IPS-15b (cell line): ENCODE data around the gene TUBA3D.
"Not testable (repeated sequence)": the region's sequence is repeated elsewhere in the genome, so short reads cannot be mapped to it uniquely, and the experiment has no call there.

Experiments
- H3K27me3 ChIP-seq: one replicate; pipeline ENCODE4 v1.6.1; 2013; ENCODE audit warnings: low read length; ENCODE audit not compliant: control insufficient read depth, insufficient read depth
- H3K36me3 ChIP-seq: one replicate; pipeline ENCODE4 v1.6.1; 2013; ENCODE audit warnings: low read length; ENCODE audit not compliant: control insufficient read depth, insufficient read depth
- H3K4me1 ChIP-seq: one replicate; pipeline ENCODE4 v1.6.1; 2013; ENCODE audit warnings: mild to moderate bottlenecking, low read length; ENCODE audit not compliant: control insufficient read depth, insufficient read depth
- H3K4me3 ChIP-seq: one replicate; pipeline ENCODE4 v1.5.1; 2013; ENCODE audit warnings: low read depth, low read length
- H3K9ac ChIP-seq: one replicate; pipeline ENCODE4 v1.6.1; 2013; ENCODE audit warnings: low read depth, mild to moderate bottlenecking, low read length
- H3K9me3 ChIP-seq: one replicate; pipeline ENCODE4 v1.6.1; 2013; ENCODE audit warnings: mild to moderate bottlenecking, low read length; ENCODE audit not compliant: control insufficient read depth, insufficient read depth

Gene TUBA3D

DNA sequence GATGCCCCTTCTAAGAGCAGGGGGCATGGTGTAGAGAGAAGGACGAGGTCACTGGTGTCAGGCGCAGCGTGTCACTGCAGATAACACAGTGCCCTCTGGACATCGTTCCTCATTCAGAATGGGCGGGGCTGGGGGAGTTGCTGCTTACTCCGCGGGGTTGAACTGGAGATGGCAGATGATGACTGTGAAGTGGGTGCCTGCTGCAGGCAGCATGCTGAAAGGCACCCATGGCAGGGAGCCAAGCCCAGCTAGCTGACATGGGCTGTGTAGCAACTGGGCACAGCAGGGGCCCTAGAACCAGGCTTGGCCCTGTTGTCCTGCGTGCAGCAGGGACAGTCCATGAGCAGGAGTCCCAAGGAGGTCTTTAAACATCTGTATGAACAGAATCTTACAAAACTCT is 4.3 kb upstream of the TUBA3D start:
- not testable (repeated sequence) for H3K4me3 ChIP-seq, H3K4me1 ChIP-seq, H3K9me3 ChIP-seq, H3K27me3 ChIP-seq, H3K9ac ChIP-seq, H3K36me3 ChIP-seq

DNA sequence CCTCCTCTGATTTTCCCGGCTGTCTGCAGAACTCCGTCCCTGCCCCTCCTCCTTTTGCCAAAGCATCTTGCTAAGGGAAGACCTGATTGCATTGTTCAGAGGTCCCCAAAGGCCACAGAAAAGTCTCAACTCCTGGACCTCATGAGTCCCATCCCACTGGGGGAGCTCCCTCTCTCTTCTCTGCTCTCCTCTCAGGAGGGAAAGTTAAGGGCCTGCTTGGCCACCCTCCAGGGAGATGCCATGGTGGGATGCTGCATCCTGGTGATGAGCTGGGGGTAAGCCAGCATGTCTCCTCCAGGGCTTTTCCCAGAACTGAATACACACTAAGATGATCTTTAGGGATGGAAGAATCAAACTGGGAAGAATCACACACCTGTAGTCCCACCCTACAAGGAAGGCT is 2.7 kb upstream of the TUBA3D start:
- not testable (repeated sequence) for H3K4me3 ChIP-seq, H3K4me1 ChIP-seq, H3K9ac ChIP-seq, H3K9me3 ChIP-seq, H3K27me3 ChIP-seq, H3K36me3 ChIP-seq

DNA sequence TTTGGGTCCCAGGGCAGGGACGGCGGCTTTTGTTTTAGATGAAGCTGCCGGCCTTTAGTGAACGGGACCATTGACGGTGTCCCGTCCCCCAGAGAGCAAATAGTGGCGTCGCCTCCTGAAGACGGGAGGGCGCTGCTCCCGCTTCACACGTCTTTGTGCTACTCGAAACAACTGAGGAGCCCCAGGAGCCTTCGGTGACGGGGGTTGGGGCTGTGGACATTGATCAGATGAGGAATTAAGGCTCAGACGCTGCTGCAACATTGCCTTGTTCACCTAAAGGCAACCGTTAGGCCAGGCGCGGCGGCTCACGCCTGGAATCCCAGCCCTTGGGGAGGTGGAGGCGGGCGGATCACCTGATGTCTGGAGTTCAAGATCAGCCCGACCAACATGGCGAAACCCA is 444 bp downstream of the TUBA3D start:
- H3K9ac ChIP-seq, H3K36me3 ChIP-seq, H3K27me3 ChIP-seq, H3K9me3 ChIP-seq, H3K4me3 ChIP-seq, H3K4me1 ChIP-seq: not testable (repeated sequence)

DNA sequence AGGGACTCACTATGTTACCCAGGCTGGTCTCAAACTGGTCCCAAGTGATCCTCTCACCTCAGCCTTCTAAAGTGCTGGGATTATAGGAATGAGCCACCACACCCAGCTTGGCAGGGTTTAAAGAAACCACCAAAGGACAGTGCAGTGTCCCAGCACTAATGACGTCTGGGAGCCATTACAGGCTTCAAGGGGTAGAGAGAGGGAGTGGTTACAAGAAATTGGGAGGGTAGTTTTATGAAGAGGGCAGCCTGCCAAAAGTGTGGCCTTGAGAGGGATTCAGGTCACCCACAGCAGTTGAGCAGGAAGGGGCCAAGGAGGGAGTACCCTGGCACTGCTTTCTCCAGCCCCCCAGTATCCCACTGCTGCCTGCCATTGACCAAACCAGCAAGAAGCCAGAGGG is 1.3 kb downstream of the TUBA3D start:
- not testable (repeated sequence) for H3K9ac ChIP-seq, H3K4me1 ChIP-seq, H3K27me3 ChIP-seq, H3K9me3 ChIP-seq, H3K4me3 ChIP-seq, H3K36me3 ChIP-seq

DNA sequence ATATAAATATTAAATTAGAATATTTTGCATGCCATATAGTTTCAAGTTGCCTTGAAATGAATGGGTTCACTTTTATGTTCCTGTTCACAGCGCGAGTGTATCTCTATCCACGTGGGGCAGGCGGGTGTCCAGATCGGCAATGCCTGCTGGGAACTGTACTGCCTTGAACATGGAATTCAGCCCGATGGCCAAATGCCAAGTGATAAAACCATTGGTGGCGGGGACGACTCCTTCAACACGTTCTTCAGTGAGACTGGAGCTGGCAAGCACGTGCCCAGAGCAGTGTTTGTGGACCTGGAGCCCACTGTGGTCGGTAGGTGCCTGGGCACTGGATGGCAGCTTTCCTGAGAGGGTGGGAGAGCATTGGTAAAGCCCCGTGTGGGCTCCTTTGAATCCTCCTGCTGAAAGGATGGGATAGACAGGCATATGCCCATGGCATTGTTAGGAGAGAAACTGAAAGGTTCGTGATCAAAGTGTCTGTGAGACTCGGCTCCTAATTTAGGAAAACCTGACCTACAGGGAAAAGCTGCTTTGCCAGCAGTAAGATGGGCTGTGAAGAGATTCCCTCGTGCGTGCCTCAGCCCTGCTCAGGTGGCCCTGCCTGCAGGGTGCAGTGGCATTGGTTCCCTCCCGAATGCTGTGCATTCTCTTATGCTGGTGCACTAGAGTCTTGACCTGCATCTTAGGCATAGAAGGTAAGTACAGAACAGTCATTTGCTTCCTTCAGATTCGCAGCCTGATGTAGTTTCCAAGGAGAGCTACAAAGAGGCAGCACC is 2.3 kb downstream of the TUBA3D start:
- H3K9me3 ChIP-seq, H3K4me3 ChIP-seq, H3K9ac ChIP-seq, H3K4me1 ChIP-seq, H3K36me3 ChIP-seq, H3K27me3 ChIP-seq: not testable (repeated sequence)

DNA sequence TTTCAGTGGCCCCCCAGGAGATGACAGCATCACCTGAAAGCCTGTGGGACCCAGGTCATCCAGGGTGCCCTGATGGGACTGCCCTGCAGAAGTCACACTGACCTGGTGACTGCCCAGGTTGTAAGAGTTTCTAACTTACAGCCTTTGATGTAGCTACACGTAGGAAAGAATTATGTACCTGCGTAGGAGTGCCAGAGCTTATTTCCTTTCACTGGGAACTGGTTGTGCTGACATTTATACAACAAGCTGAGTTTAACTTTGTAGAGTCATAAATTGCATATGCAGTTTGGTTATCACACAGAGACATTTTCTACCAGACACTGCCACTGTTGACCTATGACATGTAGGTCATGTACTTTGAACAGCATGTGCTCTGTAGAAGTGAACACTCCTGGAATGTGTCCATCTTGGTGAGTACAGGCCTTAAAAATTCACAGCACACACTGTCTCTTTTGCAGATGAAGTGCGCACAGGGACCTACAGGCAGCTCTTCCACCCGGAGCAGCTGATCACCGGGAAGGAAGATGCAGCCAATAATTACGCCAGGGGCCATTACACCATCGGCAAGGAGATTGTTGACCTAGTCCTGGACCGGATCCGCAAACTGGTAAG is 3.0 kb downstream of the TUBA3D start:
- H3K36me3 ChIP-seq, H3K9me3 ChIP-seq, H3K9ac ChIP-seq, H3K4me1 ChIP-seq, H3K4me3 ChIP-seq, H3K27me3 ChIP-seq: not testable (repeated sequence)

DNA sequence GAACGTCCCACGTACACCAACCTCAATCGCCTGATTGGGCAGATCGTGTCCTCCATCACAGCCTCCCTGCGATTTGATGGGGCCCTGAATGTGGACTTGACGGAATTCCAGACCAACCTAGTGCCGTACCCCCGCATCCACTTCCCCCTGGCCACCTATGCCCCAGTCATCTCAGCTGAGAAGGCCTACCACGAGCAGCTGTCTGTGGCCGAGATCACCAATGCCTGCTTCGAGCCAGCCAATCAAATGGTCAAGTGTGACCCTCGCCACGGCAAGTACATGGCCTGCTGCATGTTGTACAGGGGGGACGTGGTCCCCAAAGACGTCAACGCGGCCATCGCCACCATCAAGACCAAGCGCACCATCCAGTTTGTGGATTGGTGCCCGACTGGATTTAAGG is 4.4 kb downstream of the TUBA3D start:
- H3K9ac ChIP-seq, H3K4me3 ChIP-seq, H3K36me3 ChIP-seq, H3K27me3 ChIP-seq, H3K4me1 ChIP-seq, H3K9me3 ChIP-seq: not testable (repeated sequence)

DNA sequence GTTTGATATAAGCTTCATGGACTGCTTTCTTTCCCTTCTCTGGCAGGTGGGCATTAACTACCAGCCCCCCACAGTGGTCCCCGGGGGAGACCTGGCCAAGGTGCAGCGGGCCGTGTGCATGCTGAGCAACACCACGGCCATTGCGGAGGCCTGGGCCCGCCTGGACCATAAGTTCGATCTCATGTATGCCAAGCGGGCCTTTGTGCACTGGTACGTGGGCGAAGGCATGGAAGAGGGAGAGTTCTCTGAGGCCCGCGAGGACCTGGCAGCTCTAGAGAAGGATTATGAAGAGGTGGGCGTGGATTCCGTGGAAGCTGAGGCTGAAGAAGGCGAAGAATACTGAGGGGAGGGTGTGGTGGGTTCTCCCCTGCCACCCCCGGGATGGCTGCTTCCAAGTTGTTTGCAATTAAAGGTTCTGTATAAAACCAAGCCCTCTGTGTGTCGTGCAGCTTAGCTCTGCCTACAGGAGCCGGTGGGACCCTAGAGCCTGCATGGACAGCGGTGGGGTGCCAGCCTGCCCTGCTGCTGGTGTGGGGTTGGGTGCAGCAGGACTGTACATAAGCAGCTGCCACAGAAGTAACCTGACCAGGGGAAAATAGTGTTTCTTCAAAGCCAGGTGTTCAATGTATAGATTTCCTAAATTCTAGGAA is 6.7 kb downstream of the TUBA3D start:
- not testable (repeated sequence) for H3K36me3 ChIP-seq, H3K9ac ChIP-seq, H3K27me3 ChIP-seq, H3K4me3 ChIP-seq, H3K4me1 ChIP-seq, H3K9me3 ChIP-seq

DNA sequence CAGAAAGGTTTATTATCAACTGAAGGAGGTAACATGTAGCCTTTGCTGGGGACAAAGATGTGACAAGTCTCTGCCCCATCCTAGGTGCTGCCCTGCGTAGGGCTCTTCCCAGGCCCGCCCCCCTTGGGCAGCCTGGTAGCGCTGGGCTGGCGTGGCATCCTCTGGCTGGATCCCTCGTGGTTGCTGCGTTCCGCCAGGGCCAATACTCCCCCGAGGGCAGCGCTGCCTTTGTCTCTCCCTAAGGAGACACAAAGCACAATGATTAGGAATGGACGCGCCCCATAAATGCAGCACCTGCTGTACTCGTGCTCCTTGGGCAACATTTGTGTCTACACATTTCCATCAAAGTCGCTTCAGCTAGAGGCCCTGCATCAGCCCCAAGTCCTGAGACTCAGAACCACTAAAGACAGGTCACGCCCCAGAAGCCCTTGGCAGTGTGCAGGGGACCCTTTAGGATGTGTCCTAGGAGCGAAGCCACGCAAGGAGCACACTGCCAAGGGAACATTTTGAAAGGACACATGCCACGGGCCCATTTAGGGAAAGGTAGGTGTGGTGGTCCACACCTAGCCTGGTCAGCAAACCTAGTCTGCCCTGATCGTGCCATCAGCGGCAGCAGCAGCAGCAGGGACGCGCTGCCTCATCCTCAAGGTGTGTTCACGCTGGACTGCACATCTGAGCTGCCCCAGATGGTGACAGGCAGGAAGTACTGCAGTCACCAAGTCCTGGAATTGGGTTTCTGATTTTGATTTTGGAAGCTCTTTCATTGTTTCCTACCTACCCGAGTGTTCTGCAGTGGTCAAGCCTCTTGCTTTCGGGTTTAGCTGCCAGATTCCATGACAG is 8.3 kb downstream of the TUBA3D start:
- not testable (repeated sequence) for H3K4me1 ChIP-seq, H3K9ac ChIP-seq, H3K27me3 ChIP-seq, H3K4me3 ChIP-seq, H3K36me3 ChIP-seq, H3K9me3 ChIP-seq

DNA sequence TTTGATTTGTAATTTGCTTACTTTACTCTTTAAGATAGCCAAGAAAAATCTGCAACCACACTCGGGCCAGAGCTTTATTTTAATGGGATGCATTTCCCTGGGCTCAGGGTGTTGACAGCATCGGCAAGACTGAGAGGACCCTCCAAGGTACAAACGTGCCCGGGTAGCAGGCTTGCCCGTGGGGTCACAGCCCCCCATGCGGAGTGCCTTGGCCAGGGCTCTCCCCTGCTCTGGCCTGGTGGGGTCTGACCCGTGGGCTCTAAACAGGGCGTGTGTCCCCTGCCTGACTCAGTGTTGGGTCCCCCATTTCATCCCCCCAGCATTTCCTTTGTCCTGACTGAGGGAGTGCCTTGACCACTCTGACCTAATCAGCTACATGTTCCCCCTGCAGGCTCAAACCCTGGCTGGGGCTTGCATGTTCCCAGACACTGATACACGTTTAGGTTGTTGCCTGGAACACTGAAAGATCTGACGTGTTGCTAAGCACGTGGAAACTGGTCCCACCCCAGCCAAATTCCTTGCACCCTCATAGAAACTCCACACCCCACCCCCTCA is 9.1 kb downstream of the TUBA3D start:
- H3K9ac ChIP-seq, H3K27me3 ChIP-seq, H3K4me3 ChIP-seq, H3K36me3 ChIP-seq, H3K9me3 ChIP-seq, H3K4me1 ChIP-seq: not testable (repeated sequence)

DNA sequence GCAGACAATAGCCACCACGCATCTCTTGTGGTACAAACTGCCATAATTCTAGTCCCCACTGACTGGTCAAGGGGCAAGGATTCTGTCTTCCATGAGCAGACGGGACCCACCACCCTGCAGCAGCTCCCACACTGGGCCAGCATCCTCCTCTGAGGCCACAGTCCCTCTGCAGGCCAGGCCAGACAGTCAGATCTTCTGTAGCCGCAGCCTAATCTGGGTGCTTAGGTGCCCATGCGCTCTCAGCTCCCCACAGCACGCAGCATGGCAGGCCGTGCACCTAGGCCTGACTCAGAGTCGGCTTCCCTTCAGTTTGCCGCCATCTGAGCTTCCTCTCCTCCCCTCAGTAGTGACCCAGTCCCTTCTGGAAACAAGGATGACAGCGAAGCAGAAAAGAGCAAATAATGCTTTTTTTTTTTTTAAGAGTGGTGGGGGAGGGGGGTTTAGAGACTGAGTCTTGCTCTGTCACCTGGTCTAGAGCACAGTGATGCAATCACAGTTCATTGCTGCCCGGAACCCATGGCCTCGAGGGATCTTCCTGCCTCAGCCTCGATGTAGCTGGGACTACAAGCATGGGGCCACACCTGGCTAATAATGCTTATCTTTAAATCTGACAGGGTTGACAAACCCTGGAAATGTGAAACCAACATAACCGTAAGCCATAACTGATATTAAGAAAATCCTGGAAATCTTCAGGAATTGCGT is 10.4 kb downstream of the TUBA3D start:
- not testable (repeated sequence) for H3K36me3 ChIP-seq, H3K9ac ChIP-seq, H3K9me3 ChIP-seq, H3K27me3 ChIP-seq, H3K4me3 ChIP-seq, H3K4me1 ChIP-seq
